ENCODE measurements around the gene XPOT. TPM values are rescaled to one million over a fixed set of nuclear protein-coding genes. Genes with fewer than 3 reads are reported as not detected.

Gene XPOT
- total RNA-seq, 4 donors from 2014 or later = 23.6 to 75.4 (median 54.1) TPM

DNA sequence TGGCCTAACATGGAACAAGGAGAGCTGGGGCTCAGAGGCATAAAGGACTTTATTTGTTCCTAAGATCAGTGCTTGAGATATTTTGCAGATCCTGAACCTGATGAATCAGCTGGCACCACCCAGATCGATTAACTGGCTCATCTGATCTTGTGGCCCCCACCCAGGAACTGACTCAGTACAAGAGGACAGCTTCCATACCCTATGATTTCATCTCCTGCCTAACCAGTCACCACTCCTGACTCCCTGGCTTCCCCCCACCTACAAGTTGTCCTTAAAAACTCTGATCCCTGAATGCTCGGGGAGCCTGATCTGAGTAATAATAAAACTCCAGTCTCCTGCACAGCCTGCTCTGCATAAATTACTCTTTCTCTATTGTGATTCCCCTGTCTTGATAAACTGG, 18.7 kb upstream of the XPOT start:
- Histone ChIP-seq H3K4me3 (no peak overlapping the region), H3K27me3 (no peaks in the 10 kb centered on the region), H3K27ac (no peak overlapping the region), H3K9me3 (no peaks in the 10 kb centered on the region), H3K36me3 (no peaks in the 10 kb centered on the region), H3K4me1 (no peaks in the 10 kb centered on the region)
- intact Hi-C loops (cut with DNase I; ENCODE audit: low total_unique reads) = no loop called here
- TF ChIP-seq, protein P1, sequence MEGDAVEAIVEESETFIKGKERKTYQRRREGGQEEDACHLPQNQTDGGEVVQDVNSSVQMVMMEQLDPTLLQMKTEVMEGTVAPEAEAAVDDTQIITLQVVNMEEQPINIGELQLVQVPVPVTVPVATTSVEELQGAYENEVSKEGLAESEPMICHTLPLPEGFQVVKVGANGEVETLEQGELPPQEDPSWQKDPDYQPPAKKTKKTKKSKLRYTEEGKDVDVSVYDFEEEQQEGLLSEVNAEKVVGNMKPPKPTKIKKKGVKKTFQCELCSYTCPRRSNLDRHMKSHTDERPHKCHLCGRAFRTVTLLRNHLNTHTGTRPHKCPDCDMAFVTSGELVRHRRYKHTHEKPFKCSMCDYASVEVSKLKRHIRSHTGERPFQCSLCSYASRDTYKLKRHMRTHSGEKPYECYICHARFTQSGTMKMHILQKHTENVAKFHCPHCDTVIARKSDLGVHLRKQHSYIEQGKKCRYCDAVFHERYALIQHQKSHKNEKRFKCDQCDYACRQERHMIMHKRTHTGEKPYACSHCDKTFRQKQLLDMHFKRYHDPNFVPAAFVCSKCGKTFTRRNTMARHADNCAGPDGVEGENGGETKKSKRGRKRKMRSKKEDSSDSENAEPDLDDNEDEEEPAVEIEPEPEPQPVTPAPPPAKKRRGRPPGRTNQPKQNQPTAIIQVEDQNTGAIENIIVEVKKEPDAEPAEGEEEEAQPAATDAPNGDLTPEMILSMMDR (IDR thresholded peaks at IDR 0.05) = no peak
- DNase-seq = no peak

GRCh38 chr12:64387197-64387816, 16.9 kb upstream of the XPOT start:
- DNase-seq = no peak
- intact Hi-C loops (cut with DNase I; ENCODE audit: low total_unique reads) = no loop called here
- H3K27me3 ChIP-seq = peaks cover 0 to 6% of the 10 kb centered on the region in 2 donors
- H3K9me3 ChIP-seq = no peaks in the 10 kb centered on the region
- TF ChIP-seq, protein P1 (IDR thresholded peaks at IDR 0.05) = no peak
- no peak for TF ChIP-seq POLR2A (IDR thresholded peaks at IDR 0.05)
- H3K4me1 ChIP-seq = no peaks in the 10 kb centered on the region
- no peaks in the 10 kb centered on the region for H3K36me3 ChIP-seq
- H3K4me3 ChIP-seq = no peak overlapping the region
- no peak overlapping the region for H3K27ac ChIP-seq

DNA sequence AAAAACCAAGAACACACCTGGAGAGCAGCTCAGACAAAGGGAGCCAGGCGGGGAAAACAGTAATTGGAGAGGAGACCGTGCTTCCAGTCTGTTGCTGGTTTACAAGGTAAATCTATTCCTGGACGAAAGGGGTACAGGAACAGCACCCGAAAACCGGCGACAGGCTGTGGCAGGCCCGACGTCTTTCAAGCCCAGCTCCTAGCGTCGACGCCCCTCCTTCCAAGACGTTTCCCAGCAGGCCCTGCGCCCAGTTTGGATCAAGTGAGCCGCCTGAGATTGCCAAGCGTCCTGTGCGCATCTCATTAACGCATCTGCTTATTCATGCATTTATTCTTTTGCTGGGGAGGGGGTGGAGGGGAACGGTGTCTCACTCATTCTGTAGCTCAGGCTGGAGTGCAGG, 15.0 kb upstream of the XPOT start:
- H3K27ac ChIP-seq = no peak overlapping the region
- TF ChIP-seq POLR2A (IDR thresholded peaks at IDR 0.05) = no peak
- TF ChIP-seq, protein P1 (IDR thresholded peaks at IDR 0.05) = no peak
- H3K36me3 ChIP-seq = no peaks in the 10 kb centered on the region
- H3K4me3 ChIP-seq = no peak overlapping the region
- no peaks in the 10 kb centered on the region for H3K9me3 ChIP-seq
- no peaks in the 10 kb centered on the region for H3K4me1 ChIP-seq
- DNase-seq = no peak
- peaks cover 0 to 6% of the 10 kb centered on the region in 2 donors for H3K27me3 ChIP-seq
- intact Hi-C loops (cut with DNase I; ENCODE audit: low total_unique reads) = no loop called here

GRCh38 chr12:64390275-64390851, 13.8 kb upstream of the XPOT start, which contains the start of gene C12orf56:
Gene C12orf56, minus strand, starts transcription at chr12:64390758. Its CDS starts 193 bp downstream, at chr12:64390565.
- no peak for TF ChIP-seq POLR2A (IDR thresholded peaks at IDR 0.05)
- TF ChIP-seq, protein P1 (IDR thresholded peaks at IDR 0.05) = no peak
- Histone ChIP-seq H3K27me3 (peaks cover 0 to 6% of the 10 kb centered on the region in 2 donors), H3K27ac (no peak within 1 kb of the TSS), H3K4me3 (peak within 1 kb of the TSS in 1 of 2 donors; percentile 25), H3K9me3 (no peaks in the 10 kb centered on the region), H3K36me3 (no peaks in the 10 kb centered on the region), H3K4me1 (no peaks in the 10 kb centered on the region)
- intact Hi-C loops (cut with DNase I; ENCODE audit: low total_unique reads) = no loop called here
- no peak for DNase-seq

DNA sequence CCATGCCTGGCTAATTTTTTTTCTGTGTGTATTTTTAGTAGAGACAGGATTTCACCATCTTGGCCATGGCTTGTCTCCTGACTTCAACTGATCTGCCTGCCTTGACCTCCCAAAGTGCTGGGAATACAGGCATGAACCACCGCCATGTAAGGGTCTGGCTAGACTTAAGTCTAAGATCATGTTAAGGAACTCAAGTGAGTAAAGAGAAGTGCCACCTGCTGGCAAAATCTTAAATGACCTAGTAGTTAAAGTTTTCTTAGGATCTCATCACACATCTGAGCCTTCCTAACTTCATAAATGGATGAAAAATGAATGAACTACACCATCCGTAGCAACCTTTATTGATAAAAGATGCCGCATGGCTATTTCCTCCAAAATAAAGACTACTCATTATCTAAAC, 12.0 kb upstream of the XPOT start:
- no peak for DNase-seq
- no peak overlapping the region for H3K27ac ChIP-seq
- intact Hi-C loops (cut with DNase I; ENCODE audit: low total_unique reads) = no loop called here
- no peak overlapping the region for H3K4me3 ChIP-seq
- peaks cover 0 to 6% of the 10 kb centered on the region in 2 donors for H3K27me3 ChIP-seq
- H3K36me3 ChIP-seq = no peaks in the 10 kb centered on the region
- TF ChIP-seq, protein P1 (IDR thresholded peaks at IDR 0.05) = no peak
- TF ChIP-seq POLR2A (IDR thresholded peaks at IDR 0.05) = no peak
- H3K4me1 ChIP-seq = no peaks in the 10 kb centered on the region
- no peaks in the 10 kb centered on the region for H3K9me3 ChIP-seq
